K562 (cell line): Measurements from ENCODE around the gene ZGLP1. TPM values are rescaled to one million over a fixed set of nuclear protein-coding genes. Genes with fewer than 3 reads are reported as not detected.

Experiments
- ARHGAP35 ChIP-seq: fragments of 450-650 bp; IDR thresholded peaks from 2 replicates; pipeline ENCODE4 v1.6.1; 2018; ENCODE audit not compliant: partially characterized antibody
- CBX8 ChIP-seq: fragments of 200-600 bp; sonication (generic); IDR thresholded peaks from 2 replicates; pipeline ENCODE4 v1.6.1; 2012; ENCODE audit warnings: borderline replicate concordance, mixed run types, low read depth, mild to moderate bottlenecking, moderate library complexity, mixed read lengths, low read length, control low read depth, inconsistent platforms; ENCODE audit not compliant: poor library complexity, severe bottlenecking; ENCODE audit errors: extremely low read depth
- CHD4 ChIP-seq: fragments of 200-600 bp; sonication (generic); IDR thresholded peaks from 3 replicates; pipeline ENCODE4 v1.6.1; 2012; ENCODE audit warnings: low read depth, mild to moderate bottlenecking, mixed read lengths, low read length, inconsistent platforms; ENCODE audit not compliant: insufficient read depth, insufficient replicate concordance, poor library complexity, severe bottlenecking
- FOXA1 ChIP-seq: fragments of 450-650 bp; IDR thresholded peaks from 2 replicates; pipeline ENCODE4 v1.6.1; 2016; ENCODE audit warnings: mild to moderate bottlenecking, borderline replicate concordance
- GABPB2 ChIP-seq: fragments of 250-450 bp; sonication (Bioruptor Pico); conservative IDR thresholded peaks from 2 replicates; pipeline ENCODE4 v1.5.1; 2021; ENCODE audit warnings: mild to moderate bottlenecking
- GTF2E2 ChIP-seq: fragments of 200-800 bp; sonication (Bioruptor generic); IDR thresholded peaks from 2 replicates; pipeline ENCODE4 v1.6.1; 2016; ENCODE audit warnings: missing genetic modification characterization, missing compliant biosample characterization
- HDAC1 ChIP-seq, 2 experiments: fragments of 450-650 bp; IDR thresholded peaks; 2 replicates each; pipeline ENCODE4 v1.6.1; 2016 to 2017; ENCODE audit warnings: inconsistent platforms in 1 of 2, mild to moderate bottlenecking in 1 of 2, moderate library complexity in 1 of 2
- KLF6 ChIP-seq: fragments of 250-450 bp; sonication (Bioruptor Pico); IDR thresholded peaks from 2 replicates; pipeline ENCODE4 v1.4.0; 2020; ENCODE audit warnings: mild to moderate bottlenecking, moderate library complexity, borderline replicate concordance
- MAFG ChIP-seq: fragments of 450-650 bp; conservative IDR thresholded peaks from 2 replicates; pipeline ENCODE4 v1.6.1; 2016; ENCODE audit warnings: missing genetic modification characterization, missing compliant biosample characterization
- MBD1 ChIP-seq: fragments of 250-450 bp; sonication (Bioruptor Pico); IDR thresholded peaks from 2 replicates; pipeline ENCODE4 v1.8.0; 2022; ENCODE audit warnings: inconsistent platforms
- MLLT1 ChIP-seq, 2 experiments: fragments of 450-650 bp; IDR thresholded peaks; 2 replicates each; pipeline ENCODE4 v1.6.1; 2016
- NR1H2 ChIP-seq: sonication (generic); formaldehyde crosslinking; IDR thresholded peaks from 2 replicates; pipeline ENCODE4 v1.4.0; 2020; ENCODE audit warnings: mild to moderate bottlenecking, missing genetic modification reagents
- NRF1 ChIP-seq, 2 experiments: fragments of 450-650 bp; IDR thresholded peaks in 1 of 2; conservative IDR thresholded peaks in 1 of 2; 2 replicates each; pipeline ENCODE4 v1.6.1; 2014; ENCODE audit warnings: mild to moderate bottlenecking in 2 of 2
- POU5F1 ChIP-seq: fragments of 150-350 bp; IDR thresholded peaks from 2 replicates; pipeline ENCODE4 v1.6.1; 2014; ENCODE audit warnings: borderline replicate concordance, low read length, low read depth, mild to moderate bottlenecking; ENCODE audit not compliant: partially characterized antibody
- RNF2 ChIP-seq: sonication (generic); IDR thresholded peaks from 2 replicates; pipeline ENCODE4 v1.6.1; 2016
- SNAPC5 ChIP-seq: fragments of 250-450 bp; sonication (Bioruptor Pico); IDR thresholded peaks from 2 replicates; pipeline ENCODE4 v1.8.0; 2021; ENCODE audit warnings: moderate library complexity, mild to moderate bottlenecking, inconsistent platforms
- SRSF9 ChIP-seq: fragments of 200-400 bp; formaldehyde crosslinking; IDR thresholded peaks from 2 replicates; pipeline ENCODE4 v1.6.1; 2017; ENCODE audit warnings: low read depth, low read length, borderline replicate concordance
- THAP12 ChIP-seq: fragments of 250-450 bp; sonication (Bioruptor Pico); IDR thresholded peaks from 2 replicates; pipeline ENCODE4 v1.9.0; 2021; ENCODE audit warnings: mild to moderate bottlenecking, inconsistent platforms
- ZNF655 ChIP-seq: fragments of 250-450 bp; sonication (Bioruptor Pico); IDR thresholded peaks from 2 replicates; pipeline ENCODE4 v1.5.0; 2021
- ZNF778 ChIP-seq: fragments of 450-650 bp; formaldehyde crosslinking; IDR thresholded peaks from 2 replicates; pipeline ENCODE4 v1.4.0; 2020; ENCODE audit warnings: mild to moderate bottlenecking, moderate library complexity
- polyA plus RNA-seq, 8 experiments: library from polyadenylated mRNA; depleted of rRNA in 4 of 8; stranded (reverse) in 5 of 8; unstranded in 3 of 8; fragments of >200 nt; fragmentation: Nextera tagmentation in 2 of 8; fragmentation: Illumina TruSeq in 1 of 8; extraction: Ambion mirVana in 2 of 8; extraction: Trizol in 1 of 8; gene quantifications; 2 replicates each; pipeline versions ENCODE4 v1.2.1 to v1.2.3, GENCODE V29; 2011 to 2014; ENCODE audit warnings: inconsistent platforms in 1 of 8, missing spikeins in 1 of 8
- total RNA-seq, 7 experiments: library from RNA; depleted of rRNA in 6 of 7; stranded (reverse); fragments of >200 nt in 6 of 7; fragmentation: Illumina TruSeq in 2 of 7; extraction: Trizol in 2 of 7; gene quantifications; 2 replicates each; pipeline versions ENCODE4 v1.2.1 to v1.2.3, GENCODE V29; 2011 to 2021; ENCODE audit warnings: low replicate concordance in 1 of 7

The ZGLP1 gene
- total and polyA plus RNA-seq, 9 of the 15 experiments (the other 6 are each of a cell fraction or from before 2014, with no cell fraction given) = 0.24 to 4.5 (median 2.2) TPM

GRCh38 chr19:10292789-10293636 lies 16.6 kb downstream of the ZGLP1 start (continued):
- TF ChIP-seq THAP12 (CRISPR knock-in tag) (no peak), KLF6 (CRISPR knock-in tag) (no peak), SNAPC5 (CRISPR knock-in tag) (no peak), GABPB2 (CRISPR knock-in tag) (no peak), HDAC1 (IDR thresholded peaks at IDR 0.05) (peak in 1 of 2 experiments; percentile 35; a peak in 1 of 4 replicates), MBD1 (CRISPR knock-in tag) (no peak), NR1H2 (CRISPR knock-in tag) (no peak), ZNF655 (no peak), CHD4 (no peak), FOXA1 (no peak), MAFG (tag) (no peak), MLLT1 (IDR thresholded peaks at IDR 0.05) (no peak), SRSF9 (no peak), ZNF778 (CRISPR knock-in tag) (no peak), GTF2E2 (tag) (no peak), CBX8 (no peak), RNF2 (no peak), ARHGAP35 (no peak), POU5F1 (no peak), NRF1 (conservative IDR thresholded peaks at IDR 0.05 in 1 of 2, IDR thresholded peaks at IDR 0.05 in 1 of 2) (peak; percentile 45 to 70)
